DMS53 (cell line): Measurements from ENCODE around the gene CDYL2.

Source experiments
- DNase-seq: peaks from one replicate; lab custom pipeline; 2025; lab: John Stamatoyannopoulos, UW

CDYL2 gene

DNA sequence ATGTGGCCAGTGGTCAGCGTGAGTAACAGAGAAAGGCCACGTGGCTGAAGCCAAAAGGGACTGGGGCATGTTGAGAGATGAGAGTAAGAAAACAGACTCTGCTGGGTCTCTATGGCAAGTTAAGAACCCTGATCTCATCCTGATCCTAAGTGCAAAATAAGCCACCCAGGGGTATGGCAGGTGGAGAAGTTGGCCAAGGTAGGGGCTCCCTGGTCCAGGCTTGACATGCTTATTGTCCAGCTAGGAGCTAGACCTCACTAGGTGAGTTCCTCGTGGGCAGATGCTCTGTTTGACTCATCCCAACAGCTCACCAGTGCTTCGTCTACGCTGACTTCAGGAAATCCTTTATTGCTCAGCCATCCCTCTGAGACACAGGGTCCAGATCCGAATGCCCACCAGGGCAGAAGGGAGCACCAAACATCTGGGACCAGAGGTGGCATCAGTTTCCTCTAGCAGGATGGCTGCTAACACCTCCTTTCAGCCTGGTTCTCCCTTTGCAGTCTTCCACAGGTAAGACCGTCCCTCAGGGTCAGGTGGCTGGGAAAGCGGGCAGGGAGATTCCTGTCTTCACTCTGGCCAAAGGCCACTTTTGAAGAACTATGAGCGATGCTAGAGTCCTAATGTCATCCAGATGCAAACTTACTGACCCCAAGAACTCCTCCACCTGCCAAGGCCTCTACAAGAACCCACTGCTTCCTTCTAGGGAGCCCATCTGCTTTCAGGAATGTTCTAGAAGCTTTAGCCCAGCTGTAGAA is 99.5 kb downstream of the CDYL2 start:
- no peak for DNase-seq

DNA sequence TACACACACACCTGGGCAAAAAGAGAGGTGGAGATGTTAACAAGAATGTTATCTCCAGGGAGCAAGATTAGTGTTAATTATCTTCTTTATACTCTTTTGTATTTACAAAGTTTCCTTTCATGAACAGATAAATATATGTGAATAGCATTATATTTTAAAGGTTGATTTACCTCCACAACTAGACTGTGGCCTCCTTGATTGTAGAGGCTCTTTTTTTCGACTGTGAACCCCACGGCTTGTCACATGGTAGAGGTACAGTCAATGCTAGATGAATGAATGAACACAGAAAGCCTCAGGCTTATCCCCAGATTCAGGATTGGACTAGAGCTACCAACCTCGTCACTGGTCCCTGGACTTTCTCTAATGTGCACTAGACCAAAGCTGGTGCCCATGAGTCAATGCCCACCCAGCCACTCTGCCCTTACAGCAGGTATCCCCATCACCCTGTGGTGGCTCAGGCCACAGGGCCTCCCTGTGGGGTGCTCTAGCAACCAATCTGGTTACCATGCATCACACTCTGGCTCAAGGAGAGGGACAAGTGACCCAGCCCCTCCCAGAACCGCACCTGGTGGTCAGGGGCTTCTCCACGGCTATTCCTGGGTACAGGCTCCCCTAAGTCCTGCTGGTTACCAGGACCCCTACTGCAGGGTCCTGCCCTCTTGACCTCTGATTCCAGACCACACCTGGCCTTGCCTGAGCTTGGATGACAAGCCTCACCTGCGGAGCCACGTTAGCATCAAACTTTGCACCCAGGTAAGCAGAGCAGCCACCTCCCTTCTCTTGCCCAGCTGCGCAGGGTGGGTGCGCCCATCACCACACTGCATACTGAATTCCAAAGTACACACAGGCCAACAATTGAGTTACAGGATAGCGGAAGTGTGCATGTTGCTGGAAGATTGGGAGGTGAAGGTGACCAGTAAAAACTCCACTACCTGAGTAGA is 101.0 kb downstream of the CDYL2 start:
- no peak for DNase-seq

DNA sequence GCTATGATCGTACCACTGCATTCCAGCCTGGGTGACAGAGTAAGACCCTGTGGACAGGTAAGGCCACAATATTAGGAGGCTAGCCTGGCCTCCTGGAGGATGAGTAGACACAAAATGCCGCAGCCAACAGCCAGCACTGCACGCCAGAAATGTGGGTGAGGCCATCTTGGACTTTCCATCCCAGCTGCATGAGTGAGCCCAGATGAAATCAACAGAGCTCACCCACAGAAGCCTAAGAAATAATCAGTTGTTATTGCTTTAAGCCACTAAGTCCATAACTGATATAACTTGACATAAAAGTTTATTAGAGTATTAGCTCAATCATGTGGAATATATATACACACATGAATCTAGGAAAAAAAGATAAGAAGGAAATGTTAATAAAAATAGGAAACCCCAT is 101.7 kb downstream of the CDYL2 start:
- DNase-seq, result no peak

DNA sequence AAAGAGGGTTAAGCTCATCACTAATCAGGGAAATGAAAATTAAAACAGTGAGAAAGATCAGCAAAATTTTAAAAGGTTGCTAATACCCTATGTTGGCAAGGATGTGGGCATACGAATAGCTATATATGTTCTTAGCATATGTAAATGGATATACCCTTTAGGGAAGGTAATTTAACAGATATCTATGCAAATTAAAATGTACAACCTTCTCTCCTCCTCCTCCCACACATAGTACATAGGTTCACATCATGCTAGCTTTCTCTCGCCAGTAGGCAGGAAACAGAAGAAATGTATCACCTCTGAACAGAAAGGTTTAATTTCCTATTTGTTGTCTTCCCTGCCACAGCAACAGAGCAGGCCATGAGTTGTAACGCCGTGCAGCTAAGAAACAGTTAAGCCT is 103.8 kb downstream of the CDYL2 start:
- DNase-seq, result no peak

DNA sequence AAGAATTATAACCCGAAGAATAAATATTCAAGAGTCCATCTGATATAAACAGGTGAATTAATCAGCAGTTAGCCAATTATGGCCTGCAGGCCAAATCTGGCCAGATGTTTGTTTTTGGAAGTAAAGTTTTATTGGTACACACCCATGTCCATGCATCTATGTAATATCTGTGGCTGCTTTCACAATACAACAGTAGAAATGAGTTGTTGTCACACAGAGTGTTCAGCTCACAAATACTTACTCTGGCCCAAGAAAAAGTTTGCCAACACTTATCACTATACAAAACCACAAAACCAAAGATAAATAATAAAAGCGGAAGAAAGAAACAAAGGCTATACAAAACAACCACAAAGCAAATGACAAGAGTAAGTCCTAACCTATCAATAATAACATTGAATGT is 109.4 kb downstream of the CDYL2 start:
- DNase-seq, result no peak

DNA sequence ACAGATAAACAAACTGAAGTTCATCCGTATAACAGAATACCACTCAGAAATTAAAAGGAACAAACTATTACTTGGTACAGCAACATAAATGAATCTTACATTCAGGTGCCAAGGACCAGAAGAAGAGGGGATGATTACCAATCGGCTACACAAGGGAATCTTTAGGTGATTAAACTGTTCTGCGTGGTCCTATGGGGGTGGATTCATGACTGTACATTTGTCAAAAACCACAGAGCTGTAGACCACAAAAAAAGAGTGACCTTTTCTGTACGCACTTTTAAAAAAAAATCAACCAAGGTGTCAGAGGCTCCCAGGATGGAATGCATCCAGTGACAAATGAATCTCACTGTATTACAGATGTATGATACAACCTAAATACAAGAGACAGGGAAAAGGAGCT is 110.8 kb downstream of the CDYL2 start:
- no peak for DNase-seq

DNA sequence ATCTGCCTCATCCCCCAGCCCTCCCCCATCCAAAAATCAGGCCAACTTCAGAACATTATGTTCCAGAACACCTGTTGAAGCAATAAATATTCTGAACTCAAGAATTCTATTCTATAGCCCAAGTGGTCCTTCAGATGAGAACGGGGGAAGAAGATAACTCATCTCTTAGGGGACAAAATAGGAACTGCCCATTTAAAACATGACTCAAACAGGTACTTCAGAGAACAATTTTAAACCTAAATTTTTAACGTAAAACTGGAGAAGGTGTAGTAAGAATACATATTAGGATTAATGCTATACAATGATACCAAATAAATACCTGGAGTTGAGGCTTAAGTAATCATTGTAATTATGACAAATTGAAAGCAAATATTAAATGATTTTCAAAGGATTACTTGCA is 112.1 kb downstream of the CDYL2 start:
- no peak for DNase-seq

DNA sequence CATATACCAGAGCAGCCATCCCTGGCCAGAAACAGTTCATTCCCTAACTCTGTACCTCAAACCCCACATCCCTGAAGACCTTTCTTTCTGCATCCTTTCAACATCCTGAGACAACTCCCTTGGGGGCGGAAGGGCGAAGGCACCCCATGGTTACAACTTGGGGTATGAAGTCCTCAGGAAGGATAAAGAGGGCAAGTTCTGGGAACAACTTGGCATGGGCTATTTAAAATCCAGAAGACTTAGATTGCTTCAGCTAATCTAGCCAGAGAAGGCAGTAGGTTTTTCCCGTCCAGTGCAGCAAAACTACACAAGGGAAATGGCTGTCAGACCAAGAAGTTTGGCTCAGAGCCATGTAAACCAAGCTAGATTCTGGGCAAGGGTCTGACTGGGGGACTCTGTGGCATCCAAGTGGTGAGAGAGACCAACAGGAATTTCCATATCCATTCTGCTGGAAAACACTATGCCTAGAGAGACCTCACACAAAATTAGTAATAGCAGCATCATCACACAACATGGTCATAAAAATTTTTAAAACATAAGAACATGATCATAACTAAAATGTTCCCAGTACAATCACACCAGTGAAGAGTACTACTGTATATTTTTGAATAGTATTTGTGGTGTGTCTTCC is 113.2 kb downstream of the CDYL2 start:
- no peak for DNase-seq

DNA sequence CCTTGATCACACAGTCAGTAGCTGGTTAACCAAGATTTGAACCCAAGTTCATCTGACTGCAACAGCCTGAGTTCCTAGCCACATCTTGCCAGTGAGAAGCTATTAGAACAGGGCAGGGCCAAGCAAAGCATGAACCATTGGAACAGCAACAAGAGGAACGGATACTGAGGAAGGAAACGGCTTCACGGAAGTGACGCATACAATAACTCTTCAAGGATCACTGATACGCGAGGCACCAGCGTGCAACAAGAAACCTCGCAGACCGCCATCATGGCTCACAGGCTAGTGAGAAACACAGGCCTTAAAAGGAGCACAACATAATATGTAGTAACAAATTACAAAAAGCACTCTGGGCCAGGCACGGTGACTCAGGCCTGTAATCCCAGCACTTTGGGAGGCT is 114.9 kb downstream of the CDYL2 start:
- DNase-seq, result no peak

DNA sequence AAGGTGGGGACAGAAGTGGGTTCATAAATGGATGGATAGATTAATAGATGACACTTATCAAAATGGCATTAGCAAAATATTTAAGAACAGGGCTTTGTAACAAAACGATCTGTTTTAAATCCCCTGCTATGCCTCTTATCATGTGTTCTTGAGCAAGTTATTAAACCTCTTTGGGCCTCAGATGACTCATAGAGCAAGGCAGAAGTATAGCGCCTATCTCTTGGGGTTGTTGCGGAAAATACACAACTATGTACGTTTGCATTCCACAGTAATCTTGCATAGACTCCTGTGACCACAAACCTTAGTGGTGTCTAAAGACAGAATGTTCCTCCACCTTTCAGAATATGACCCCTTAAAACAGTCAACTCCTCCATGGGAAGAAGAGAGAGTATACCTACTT is 116.8 kb downstream of the CDYL2 start:
- DNase-seq, result no peak

DNA sequence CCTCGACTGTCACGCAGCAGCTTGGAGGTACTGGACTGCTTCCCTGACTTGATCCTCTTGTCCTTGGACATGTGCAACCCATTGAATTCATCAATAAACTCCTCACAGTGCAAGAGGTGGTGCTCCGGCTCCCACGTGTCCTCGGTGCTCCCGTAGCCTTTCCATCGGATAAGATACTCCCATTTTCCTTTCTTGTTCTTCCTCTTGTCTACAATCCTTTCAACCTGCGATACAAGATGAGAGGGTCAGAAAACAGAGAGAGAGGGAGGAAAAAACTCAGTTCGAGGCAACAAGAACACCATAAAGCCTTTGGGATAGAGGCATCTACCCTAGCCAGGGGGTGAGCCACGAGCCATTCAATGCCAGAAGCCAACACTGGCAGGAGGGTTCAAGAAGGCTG is 119.5 kb downstream of the CDYL2 start:
- no peak for DNase-seq

DNA sequence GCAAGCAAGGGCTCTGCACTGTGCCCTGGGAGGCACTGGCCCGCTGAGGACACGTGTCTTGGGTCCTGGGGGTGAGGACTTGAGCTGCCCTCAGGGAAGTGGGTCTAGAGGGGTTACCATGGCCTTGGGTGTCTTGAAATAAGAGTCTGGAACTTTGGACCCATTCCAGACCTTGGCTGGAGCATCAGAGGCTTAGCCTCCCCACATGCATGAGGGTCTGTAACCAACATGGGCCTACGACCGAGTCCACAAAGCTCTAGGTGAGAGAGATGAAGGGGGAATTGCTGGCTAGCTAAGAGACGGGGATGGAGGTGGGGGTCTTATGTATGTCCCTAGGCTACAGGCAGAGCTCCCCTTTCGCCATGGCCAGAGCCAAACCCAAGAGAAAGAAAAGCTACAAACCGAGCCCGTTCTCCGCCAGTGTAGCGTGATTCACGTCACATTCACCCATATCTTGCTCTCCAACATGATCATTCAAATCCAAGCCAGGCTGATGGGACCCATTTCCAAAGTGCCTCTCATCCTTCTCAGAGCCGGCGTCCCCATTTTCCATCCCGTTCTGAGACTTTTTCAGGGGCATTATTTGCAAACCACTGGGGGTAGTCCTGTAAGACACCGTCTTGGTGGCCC is 120.1 kb downstream of the CDYL2 start:
- DNase-seq, result no peak

DNA sequence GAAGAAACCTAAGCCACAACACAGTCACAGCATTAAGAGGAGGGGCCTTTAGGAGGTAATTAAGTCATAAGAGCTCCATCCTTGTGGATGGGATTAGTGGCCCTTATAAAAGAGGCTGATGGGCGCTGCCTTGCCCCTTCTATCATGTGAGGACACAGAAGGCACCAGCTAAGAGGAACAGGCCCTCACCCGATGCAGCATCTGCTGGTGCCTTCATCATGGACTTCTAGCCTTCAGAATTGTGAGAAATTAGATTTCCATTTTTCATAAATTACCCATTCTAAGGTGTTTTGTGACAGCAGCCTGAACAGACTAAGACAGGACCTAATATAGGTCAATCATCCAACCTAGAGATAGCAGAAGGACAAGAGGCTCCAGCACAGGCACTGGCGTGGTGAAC is 120.8 kb downstream of the CDYL2 start:
- no peak for DNase-seq

DNA sequence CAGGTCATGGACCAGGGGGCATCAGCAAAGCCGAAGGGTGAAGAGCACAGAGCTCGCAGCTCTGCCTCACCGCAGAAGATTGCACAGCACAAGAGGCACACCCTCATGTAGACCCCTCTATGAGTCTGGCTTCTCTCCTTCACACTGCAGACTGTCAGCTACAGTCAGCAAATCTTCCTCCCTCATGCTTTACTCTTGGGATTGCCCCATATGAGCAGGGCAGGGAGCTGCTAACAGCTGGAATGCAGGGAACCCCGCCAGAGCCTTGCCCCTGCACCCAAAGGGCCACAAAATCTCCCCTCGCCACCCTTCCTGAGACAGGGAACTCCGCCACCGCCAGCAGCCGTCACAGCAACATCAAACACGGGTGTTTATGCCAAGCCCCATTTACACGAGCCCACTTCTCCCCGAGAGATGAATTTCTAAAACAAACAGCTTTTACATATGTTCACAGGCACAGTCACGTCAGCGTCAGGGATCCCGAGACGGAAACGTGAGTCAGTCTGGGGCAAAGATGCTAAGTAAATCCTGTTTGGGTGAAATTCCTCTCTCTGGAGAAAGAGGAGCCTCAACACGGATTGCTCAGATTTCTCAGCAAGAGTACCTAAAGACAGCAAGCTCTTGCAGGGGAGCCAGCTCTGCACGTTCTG is 121.9 kb downstream of the CDYL2 start:
- no peak for DNase-seq

DNA sequence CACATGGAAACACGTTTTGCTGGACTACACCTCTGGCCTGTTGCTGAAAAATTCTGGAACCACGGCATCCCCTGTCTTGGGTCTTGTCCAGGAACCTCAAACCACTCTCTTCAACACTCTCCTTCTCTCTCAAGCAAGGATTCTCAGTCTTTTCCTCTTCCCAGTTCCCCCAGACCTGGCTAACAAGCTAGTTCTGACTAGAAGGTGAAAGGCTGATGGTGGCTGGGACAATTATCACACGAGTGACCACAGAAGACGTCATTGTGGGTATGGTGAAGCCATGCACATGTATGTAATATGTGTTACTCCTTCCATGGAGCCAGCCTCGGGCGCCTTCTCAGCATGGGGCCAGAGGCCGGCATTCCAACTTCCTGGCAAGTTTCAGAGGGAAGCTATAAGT is 123.0 kb downstream of the CDYL2 start:
- DNase-seq, result no peak

DNA sequence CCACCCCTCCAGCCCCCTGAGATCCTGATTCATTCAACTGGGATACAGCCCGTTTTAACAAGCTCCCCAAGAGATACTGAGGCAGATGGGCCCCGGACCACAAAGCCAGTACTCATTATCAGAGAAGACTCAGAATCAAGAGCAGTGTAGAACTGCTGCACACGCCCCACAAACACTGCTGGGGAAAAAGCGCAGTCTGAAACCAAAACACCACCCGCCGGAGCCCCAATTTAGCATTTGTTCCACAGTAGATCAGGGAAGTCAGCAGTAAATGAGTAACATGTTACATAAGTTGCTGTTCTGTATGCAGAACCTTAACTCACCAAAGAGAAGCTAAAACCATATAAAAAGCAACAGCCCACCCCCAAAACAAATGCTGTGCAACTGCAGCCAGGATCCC is 123.6 kb downstream of the CDYL2 start:
- no peak for DNase-seq

DNA sequence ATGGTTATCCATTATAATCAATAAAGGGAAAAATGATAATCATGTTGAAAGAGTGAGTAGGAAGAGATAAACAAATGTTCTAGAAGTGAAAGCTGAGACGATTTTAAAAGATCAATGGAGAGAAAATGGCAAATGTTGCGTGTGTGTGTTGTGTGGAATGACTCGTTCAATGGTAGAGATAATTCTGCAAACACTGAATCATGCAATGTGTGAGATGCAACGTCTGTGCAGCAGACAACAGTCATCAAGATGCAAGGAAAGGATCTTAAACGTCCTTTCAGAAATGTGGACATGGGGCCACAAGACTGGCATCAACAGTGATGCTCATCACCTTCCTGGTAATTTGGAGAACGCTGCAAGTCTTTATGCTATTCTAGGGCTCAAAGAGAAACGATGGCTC is 124.4 kb downstream of the CDYL2 start:
- DNase-seq, result no peak

DNA sequence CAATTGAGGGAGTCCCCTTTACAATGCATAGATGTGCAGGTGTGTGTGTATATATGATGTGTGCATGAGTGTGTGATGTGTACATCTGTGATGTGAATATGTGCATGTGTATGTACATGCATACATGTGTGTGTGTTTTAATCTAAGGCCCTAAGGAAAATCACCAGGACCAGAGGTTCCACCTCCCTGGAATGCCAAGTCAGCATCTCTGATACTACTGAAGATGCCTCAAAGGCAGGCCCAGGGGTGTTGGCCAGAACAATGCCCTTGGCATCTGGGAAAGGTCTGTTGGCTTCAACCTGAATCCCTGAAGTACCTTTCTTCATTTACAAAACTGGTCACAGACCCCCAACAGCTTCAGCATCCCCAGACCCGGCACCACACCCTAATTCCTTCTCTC is 129.5 kb downstream of the CDYL2 start:
- DNase-seq, result no peak

DNA sequence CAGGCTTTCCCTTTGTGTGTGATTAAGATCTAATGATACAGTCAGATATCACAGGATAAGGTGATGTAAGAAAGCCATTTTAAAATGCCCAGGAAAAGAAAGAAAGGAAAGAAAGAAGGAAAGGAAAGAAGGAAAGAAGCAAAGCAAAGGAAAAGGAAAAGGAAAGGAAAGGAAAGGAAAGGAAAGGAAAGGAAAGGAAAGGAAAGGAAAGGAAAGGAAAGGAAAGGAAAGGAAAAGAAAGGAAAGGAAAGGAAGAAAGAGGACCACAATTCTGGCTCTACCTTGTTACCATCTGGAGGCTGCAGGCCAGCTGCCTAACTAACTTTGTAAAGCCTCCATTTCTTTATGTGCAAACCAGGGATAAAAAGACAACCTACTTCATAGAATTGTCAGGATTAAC is 132.0 kb downstream of the CDYL2 start:
- no peak for DNase-seq

DNA sequence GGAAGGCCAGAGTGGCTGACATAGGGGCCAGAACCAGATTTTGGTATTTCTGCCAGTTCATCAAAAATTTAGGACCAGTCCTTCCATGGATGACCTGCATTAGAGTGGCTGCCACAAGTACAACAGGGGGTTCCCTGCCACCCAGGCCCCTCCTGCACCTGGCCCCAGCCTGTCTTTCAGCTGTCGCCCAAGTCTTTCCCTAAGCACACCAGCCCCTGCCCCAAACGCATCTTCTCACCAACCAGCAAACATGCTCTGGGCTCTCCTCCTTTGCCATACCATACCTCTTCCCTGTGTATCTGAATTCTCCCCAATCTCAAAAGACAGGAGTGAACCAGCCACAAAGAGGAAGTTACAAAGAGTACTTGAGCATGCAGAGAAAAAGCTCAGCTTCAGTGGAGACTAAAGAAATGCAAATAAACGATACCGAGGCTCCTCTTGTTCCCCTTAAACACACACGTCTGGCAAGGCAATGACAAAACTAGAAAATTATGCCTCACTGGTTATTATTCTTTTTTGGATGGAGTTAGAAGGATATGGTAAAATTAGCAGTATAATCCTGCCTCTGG is 133.0 kb downstream of the CDYL2 start:
- DNase-seq, result no peak

DNA sequence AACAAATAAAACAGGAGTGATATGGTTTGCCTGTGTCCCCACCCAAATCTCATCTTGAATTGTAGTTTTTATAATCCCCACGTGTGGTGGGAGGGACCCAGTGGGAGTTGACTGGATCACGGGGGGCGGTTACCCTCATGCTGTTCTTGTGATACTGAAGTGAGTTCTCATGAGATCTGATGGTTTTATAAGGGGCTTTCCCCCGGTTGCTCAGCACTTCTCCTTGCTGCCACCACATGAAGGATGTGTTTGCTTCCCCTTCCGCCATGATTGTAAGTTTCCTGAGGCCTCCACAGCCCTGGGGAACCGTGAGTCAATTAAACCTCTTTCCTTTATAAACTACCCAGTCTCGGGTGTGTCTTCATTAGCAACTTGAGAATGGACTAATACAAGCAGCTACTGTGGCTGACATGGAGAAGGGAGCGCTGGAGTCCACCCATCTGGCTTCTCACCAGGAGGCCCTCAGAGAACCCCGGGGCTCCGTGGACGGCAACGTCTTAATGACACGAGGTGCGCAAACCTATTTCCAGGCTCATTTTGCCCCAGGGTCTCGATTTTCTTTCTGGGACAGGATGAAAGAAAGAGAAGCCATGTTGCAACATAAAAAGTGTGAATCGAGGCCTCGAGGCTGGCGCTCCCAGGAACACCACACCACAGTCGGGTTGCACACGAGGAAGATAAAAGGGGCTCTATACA is 134.1 kb downstream of the CDYL2 start:
- no peak for DNase-seq
